Activated naive CD8-positive, alpha-beta T cell (primary cell): ENCODE results near the gene SFSWAP.
"Not testable (repeated sequence)": the region's sequence is repeated elsewhere in the genome, so short reads cannot be mapped to it uniquely, and the experiment has no call there.

Experiments
- H3K27ac Mint-ChIP-seq: one replicate; pipeline ENCODE4 v1.8.0; 2021; ENCODE audit warnings: mixed read lengths
- H3K27me3 Mint-ChIP-seq: one replicate; pipeline ENCODE4 v1.8.0; 2021; ENCODE audit warnings: mixed read lengths
- H3K36me3 Mint-ChIP-seq: one replicate; pipeline ENCODE4 v1.8.0; 2021; ENCODE audit warnings: mixed read lengths
- H3K4me1 Mint-ChIP-seq: one replicate; pipeline ENCODE4 v1.8.0; 2021; ENCODE audit warnings: low read depth, mixed read lengths
- H3K4me3 Mint-ChIP-seq: one replicate; pipeline ENCODE4 v1.8.0; 2021; ENCODE audit warnings: mild to moderate bottlenecking, mixed read lengths
- H3K9me3 Mint-ChIP-seq: one replicate; pipeline ENCODE4 v1.8.0; 2021; ENCODE audit warnings: low read depth, mixed read lengths

The SFSWAP gene

DNA sequence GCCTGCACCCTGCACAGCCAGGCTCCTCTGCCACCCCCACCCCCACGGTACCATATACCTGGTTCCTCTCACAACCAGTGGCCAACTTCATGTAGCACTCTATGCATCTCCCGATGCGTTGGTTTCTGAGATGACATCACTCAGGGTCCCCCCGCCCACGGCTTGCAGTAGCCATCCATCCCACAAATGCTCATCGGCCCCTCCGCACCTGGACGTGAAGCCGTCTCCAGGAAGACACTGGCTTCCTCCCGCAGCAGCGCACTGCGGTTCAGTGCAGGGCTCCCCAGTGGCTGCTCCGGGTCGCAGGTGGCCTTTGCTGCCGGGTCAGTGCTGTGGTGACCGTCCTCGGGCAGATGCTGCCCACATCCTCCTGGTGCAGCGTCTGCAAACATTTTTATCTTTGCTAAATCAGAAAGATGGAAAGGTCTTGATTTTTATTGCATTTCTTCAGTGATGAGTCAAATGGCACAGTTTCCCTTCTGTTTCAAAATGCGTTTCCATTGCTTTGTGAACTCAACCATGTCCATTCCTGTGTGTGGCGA is 89.8 kb downstream of the SFSWAP start:
- Mint-ChIP-seq H3K27ac (no peak overlapping the region), H3K9me3 (no peaks in the 10 kb centered on the region), H3K4me1 (no peaks in the 10 kb centered on the region), H3K27me3 (no peaks in the 10 kb centered on the region), H3K4me3 (no peak overlapping the region), H3K36me3 (peaks cover 5% of the 10 kb centered on the region)

DNA sequence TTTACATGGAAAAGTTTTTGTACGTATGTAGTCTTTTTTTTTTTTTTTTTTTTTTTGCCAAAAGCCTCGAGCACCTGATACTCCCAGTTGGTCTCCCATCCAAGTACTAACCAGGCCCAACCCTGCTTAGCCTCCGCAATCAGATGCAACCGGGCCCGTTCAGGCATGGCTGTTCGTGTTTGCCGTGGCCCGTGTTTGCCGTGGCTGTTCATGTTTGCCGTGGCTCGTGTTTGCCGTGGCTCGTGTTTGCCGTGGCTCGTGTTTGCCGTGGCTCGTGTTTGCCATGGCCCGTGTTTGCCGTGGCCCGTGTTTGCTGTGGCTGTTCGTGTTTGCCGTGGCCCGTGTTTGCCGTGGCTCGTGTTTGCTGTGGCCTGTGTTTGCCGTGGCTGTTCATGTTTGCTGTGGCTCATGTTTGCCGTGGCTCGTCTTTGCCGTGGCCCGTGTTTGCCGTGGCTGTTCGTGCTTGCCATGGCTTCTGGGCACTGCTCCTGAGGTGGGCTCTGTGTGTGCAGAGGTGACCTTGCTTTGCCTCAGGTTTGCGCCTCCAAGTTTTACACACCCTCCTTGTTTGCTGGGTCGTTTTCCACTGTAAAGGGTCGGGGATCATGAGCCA is 90.5 kb downstream of the SFSWAP start:
- Mint-ChIP-seq H3K9me3 (no peaks in the 10 kb centered on the region), H3K27ac (no peak overlapping the region), H3K4me3 (no peak overlapping the region), H3K36me3 (peaks cover 5% of the 10 kb centered on the region), H3K27me3 (no peaks in the 10 kb centered on the region), H3K4me1 (no peaks in the 10 kb centered on the region)

DNA sequence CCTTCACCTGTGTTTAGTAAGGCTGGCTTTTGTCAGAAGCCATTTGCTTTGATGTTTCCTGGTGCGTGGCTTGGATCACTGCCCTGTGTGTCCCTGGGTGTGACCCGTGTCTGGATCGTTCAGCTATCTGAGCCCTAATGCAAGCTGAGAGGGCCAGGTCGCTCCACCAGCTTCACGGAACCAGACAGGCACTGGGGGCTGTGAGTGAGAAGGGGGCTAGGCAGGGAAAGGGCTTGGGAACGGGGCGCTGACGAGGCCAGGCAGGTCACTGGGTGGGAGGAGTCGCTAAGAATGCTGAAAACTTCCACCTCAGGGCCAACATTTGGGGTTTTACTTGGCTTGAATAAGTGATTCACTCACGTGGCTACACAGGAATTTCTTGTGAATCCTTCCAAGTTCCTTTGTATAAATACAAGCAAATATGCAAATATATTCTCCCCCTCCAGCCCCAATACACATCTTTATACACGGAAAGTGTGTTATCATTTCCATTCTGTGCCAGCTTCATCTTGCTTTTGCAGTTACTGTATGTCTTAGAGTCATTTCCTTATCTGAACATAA is 93.2 kb downstream of the SFSWAP start:
- Mint-ChIP-seq H3K4me1 (no peaks in the 10 kb centered on the region), H3K4me3 (no peak overlapping the region), H3K36me3 (peaks cover 3% of the 10 kb centered on the region), H3K27me3 (no peaks in the 10 kb centered on the region), H3K9me3 (no peaks in the 10 kb centered on the region), H3K27ac (peak overlapping the region; percentile 22)

DNA sequence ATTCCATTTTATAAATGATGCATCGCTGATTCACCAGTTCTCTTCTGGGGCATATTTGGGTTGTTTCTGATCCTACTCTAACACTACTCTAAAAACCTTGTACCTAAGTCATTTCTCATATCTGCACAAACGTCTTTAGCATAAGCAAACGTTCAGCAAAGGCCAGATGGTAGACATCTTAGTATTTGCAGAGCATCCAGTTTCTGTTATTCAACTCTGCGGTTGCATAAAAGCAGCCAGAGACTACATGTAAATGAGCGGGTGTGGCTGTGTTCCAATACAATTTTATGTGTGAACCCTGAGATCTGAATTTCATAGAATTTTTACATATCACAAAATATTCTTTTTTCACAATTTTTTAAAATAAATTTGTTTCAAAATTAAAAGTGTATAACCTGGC is 94.5 kb downstream of the SFSWAP start:
- Mint-ChIP-seq H3K4me3 (no peak overlapping the region), H3K27me3 (no peaks in the 10 kb centered on the region), H3K36me3 (peaks cover 3% of the 10 kb centered on the region), H3K27ac (no peak overlapping the region), H3K4me1 (no peaks in the 10 kb centered on the region), H3K9me3 (no peaks in the 10 kb centered on the region)

DNA sequence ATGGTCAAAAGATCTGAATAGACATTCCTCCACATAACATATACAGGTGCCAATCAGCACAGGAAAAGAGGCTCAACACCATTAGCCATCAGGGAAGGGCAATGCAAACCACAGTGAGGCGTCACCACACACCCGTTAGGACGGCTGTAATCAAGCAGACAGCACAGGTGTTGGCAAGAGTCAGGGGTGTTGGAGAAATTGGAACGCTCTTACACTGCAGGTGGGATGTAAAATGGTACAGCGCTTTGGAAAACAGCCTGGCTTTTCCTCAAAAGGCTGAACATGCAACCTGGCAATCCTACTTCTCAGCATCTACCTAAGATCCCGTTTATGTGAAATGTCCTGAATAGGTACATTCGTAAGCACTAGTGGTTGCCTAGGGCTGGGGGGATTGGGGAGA is 95.8 kb downstream of the SFSWAP start:
- no peak overlapping the region for H3K4me3 Mint-ChIP-seq
- no peaks in the 10 kb centered on the region for H3K4me1 Mint-ChIP-seq
- H3K27ac Mint-ChIP-seq: no peak overlapping the region
- H3K9me3 Mint-ChIP-seq: no peaks in the 10 kb centered on the region
- no peaks in the 10 kb centered on the region for H3K27me3 Mint-ChIP-seq
- no peaks in the 10 kb centered on the region for H3K36me3 Mint-ChIP-seq

DNA sequence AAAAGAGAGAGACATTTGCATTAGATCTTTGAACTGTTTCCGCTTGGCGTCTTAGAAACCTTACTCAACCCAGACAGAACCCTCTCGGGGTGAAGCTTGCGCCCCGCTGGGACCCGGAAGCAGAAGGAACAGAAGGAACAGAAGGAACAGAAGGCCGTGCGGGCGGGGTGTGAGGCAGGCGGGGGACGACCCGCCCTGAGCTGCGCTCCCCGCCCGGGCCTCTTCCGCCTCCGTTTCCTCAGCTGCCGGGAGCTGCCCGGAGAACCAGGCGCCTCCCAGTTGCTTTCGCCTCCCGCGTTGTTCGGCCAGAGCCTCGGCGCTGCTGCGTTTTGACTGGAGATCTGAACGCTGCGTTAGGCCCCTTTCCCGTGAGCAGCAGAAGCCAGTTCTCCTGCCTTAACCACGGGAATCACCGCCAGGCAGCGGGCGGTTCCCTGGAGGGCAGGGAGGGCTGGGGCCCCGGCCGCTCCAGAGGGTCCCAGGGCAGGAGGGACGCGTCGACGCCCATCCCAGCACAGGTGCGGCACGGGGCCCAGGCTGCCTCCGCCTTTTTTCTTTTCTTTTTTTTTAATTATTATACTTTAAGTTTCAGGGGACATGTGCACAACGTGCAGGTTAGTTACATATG is 98.0 kb downstream of the SFSWAP start:
- Mint-ChIP-seq H3K27me3 (no peaks in the 10 kb centered on the region), H3K4me3 (no peak overlapping the region), H3K9me3 (peaks cover 6% of the 10 kb centered on the region), H3K4me1 (no peaks in the 10 kb centered on the region), H3K27ac (no peak overlapping the region), H3K36me3 (peaks cover 8% of the 10 kb centered on the region)

DNA sequence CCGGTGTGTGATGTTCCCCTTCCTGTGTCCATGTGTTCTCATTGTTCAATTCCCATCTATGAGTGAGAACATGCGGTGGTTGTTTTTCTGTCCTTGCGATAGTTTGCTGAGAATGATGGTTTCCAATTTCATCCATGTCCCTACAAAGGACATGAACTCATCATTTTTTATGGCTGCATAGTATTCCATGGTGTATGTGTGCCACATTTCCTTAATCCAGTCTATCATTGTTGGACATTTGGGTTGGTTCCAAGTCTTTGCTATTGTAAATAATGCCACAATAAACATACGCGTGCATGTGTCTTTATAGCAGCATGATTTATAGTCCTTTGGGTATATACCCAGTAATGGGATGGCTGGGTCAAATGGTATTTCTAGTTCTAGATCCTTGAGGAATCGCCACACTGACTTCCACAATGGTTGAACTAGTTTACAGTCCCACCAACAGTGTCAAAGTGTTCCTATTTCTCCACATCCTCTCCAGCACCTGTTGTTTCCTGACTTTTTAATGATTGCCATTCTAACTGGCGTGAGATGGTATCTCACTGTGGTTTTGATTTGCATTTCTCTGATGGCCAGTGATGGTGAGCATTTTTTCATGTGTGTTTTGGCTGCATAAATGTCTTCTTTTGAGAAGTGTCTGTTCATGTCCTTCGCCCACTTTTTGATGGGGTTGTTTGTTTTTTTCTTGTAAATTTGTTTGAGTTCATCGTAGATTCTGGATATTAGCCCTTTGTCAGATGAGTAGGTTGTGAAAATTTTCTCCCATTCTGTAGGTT is 98.8 kb downstream of the SFSWAP start:
- peak overlapping the region; percentile 27 for H3K4me3 Mint-ChIP-seq
- not testable (repeated sequence) for H3K27me3 Mint-ChIP-seq, H3K9me3 Mint-ChIP-seq, H3K27ac Mint-ChIP-seq, H3K36me3 Mint-ChIP-seq, H3K4me1 Mint-ChIP-seq

DNA sequence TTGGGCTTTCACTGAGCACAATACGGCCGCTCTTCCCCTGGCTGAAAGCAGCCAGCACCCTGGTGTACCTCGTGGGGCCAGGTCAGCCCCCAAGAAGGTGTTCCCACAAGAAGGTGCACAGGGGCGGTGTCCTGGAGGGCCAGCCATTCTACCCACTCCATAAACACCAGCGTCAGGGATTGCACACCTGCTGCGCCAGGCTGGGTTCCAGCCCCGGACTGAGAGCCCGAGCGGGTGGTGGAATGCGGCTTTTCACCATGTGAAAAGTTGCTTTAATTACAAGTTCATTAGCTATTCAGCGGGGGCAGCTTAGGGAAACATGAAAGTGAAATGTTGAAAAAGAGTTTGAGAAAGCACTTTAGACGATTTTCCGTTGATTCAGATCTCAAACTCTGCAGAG is 99.8 kb downstream of the SFSWAP start:
- Mint-ChIP-seq H3K27me3 (no peaks in the 10 kb centered on the region), H3K9me3 (peaks cover 6% of the 10 kb centered on the region), H3K4me3 (no peak overlapping the region), H3K36me3 (peaks cover 8% of the 10 kb centered on the region), H3K4me1 (no peaks in the 10 kb centered on the region), H3K27ac (no peak overlapping the region)

DNA sequence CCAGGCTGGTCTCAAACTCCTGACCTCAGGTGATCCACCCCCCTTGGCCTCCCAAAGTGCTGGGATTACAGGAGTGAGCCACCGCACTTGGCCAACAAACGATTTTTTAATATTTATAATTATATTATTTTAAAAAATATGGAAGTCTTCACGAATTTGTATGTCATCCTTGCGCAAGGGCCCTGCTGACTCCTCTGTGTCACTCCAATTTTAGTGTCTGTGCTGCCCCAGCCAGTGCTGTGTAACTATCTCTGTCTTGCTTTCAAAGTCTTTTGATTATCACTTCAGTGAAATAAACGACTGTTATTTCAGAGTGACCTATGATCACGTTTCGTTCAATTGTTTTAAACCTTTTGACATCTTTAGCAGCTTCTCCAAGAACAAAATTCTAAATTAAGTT is 104.2 kb downstream of the SFSWAP start:
- Mint-ChIP-seq H3K27ac (no peak overlapping the region), H3K4me3 (no peak overlapping the region), H3K4me1 (no peaks in the 10 kb centered on the region), H3K36me3 (peaks cover 8% of the 10 kb centered on the region), H3K27me3 (peaks cover 3% of the 10 kb centered on the region), H3K9me3 (peaks cover 6% of the 10 kb centered on the region)

DNA sequence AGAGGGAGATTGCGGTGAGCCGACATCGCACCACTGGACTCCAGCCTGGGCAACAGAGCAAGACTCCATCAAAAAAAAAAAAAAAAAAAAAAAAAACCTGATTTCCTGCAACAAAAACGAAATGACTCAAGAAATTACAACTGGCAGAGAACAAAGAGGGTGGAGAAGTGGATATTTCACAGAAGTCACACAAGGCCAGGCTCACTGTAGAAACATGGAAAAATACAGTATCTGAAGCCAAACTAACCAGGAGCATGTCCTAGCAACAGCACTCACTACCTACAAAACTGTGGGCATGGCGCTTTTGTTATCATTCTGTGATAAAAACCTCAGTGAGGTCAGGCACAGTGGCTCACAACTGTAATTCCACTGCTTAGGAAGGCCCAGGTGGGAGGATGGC is 105.6 kb downstream of the SFSWAP start:
- Mint-ChIP-seq H3K27me3 (peaks cover 3% of the 10 kb centered on the region), H3K4me3 (no peak overlapping the region), H3K4me1 (no peaks in the 10 kb centered on the region), H3K27ac (no peak overlapping the region), H3K36me3 (peaks cover 8% of the 10 kb centered on the region), H3K9me3 (peaks cover 6% of the 10 kb centered on the region)

DNA sequence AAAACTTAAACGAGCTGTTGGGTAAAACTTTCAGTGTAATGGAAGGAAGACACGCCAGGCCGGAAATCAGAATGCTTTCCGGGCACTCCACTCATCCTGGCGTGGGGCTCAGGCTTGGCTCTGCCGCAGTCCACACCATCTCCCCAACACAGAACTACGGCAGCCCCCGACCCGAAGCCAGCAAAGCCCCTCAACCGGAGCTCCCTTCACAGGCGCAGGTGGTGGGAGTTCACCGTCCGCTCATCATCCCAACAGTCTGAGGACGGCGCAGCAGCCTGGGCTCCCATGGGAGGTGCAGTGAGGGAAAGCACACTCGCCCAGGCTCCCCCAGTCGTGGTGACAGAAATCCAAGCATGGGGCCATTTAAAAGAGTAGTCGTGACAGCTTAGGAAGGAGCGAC is 106.4 kb downstream of the SFSWAP start:
- no peak overlapping the region for H3K27ac Mint-ChIP-seq
- no peaks in the 10 kb centered on the region for H3K4me1 Mint-ChIP-seq

DNA sequence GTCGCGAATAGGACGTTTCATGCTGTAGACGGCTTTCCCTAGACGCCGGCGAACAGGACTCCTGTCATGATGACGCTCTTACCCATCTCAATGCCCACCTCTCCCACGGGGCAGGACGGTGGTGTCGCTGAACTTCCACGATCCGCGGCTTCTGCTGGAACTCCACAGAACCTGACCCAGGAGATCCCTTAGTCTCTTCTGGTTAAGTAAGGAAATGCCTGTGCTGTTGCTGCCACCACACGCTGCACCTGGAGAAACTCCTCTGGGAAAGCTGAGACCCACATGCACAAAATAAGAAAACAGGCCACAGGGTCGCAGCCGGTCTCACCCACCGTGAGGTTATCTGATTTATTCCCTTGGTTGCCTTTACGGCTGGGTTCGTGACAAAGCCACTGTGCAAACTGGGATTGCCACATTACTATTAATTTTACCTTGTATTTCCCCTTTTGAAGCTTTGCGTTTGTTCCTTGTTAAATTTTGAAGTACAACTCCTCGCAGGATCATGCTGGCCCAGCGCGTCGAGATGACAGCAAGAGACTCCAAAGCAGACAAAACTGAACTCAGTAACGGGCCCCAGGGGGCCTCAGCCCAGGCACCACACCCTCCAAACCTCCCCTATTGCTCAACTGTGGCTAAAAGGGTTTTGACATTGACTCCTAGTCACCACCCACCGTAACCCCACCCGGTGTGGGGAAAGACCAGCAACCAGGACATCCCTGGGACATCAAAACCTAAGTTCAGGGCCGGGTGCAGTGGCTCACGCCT is 108.1 kb downstream of the SFSWAP start:
- H3K4me3 Mint-ChIP-seq: no peak overlapping the region
- H3K27ac Mint-ChIP-seq: no peak overlapping the region
- H3K27me3 Mint-ChIP-seq: peaks cover 3% of the 10 kb centered on the region
- no peaks in the 10 kb centered on the region for H3K4me1 Mint-ChIP-seq
- H3K36me3 Mint-ChIP-seq: no peaks in the 10 kb centered on the region
- H3K9me3 Mint-ChIP-seq: no peaks in the 10 kb centered on the region

More for the DNA sequence above, 106.4 kb downstream of the SFSWAP start:
- H3K4me3 Mint-ChIP-seq: no peak overlapping the region
- peaks cover 6% of the 10 kb centered on the region for H3K9me3 Mint-ChIP-seq
- peaks cover 3% of the 10 kb centered on the region for H3K36me3 Mint-ChIP-seq
- peaks cover 3% of the 10 kb centered on the region for H3K27me3 Mint-ChIP-seq

DNA sequence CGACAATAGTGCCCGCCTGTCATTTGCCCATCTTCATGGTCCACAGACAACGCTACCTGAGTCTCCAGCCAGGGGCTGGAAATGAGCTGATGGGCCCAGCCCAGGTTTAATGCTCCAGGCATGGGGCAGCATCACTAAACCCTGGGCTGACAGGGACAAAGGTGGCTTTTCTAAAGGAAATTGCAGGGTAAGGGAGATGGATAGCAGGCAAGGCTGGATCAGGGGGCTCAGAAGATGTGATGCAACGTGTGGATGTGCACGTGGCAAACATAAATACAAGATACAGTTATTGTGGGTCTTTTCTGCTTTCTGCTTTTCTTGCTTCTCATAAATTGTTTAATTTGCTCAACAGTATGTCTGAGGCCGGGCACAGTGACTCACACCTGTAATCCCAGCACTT is 113.6 kb downstream of the SFSWAP start:
- H3K36me3 Mint-ChIP-seq: no peaks in the 10 kb centered on the region
- no peak overlapping the region for H3K4me3 Mint-ChIP-seq
- peaks cover 12% of the 10 kb centered on the region for H3K27me3 Mint-ChIP-seq
- no peaks in the 10 kb centered on the region for H3K9me3 Mint-ChIP-seq
- no peak overlapping the region for H3K27ac Mint-ChIP-seq
- H3K4me1 Mint-ChIP-seq: peaks cover 6% of the 10 kb centered on the region

DNA sequence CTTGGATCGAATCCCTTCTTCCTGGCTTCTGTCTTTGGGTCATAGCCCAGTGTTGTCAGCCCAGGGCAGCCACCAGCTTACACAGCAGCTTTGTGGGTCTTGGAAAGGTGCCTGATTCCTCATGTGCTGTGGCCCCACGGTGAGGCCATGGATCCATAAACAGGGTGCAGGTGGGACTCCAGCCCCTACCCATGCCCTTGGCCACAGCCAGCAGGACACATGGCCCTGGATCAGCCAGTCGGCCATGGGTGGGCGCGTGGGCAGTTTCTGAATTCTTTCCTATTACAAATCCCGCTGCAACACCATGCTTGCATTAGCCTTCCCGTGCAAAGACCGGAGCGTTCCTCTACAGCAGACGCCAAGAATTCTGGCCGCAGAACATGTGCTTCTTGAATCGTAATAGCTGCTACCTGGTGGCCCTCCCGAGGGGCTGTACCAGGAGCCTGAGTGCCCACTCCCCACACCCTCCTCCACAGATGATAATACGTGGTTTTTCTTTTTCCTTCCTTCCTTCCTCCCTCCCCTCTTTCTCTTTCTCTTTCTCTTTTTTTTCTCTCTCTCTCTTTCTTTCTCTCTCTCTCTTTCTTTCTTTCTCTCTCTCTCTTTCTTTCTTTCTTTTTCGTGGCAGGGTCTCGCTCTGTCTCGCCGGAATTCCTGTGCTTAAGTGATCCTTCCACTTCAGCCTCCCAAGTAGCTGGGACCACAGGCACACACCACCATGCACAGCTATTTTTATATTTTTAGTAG is 114.4 kb downstream of the SFSWAP start:
- peaks cover 6% of the 10 kb centered on the region for H3K4me1 Mint-ChIP-seq
- H3K4me3 Mint-ChIP-seq: no peak overlapping the region
- H3K27ac Mint-ChIP-seq: no peak overlapping the region
- peaks cover 12% of the 10 kb centered on the region for H3K27me3 Mint-ChIP-seq
- H3K9me3 Mint-ChIP-seq: no peaks in the 10 kb centered on the region
- H3K36me3 Mint-ChIP-seq: no peaks in the 10 kb centered on the region
